Measurements from ENCODE around the gene PLET1.

PLET1 gene

GRCh38 chr11:112277941-112278340 lies 17.3 kb upstream of the PLET1 start (continued):
- TF ChIP-seq ZNF148 (tag by site-specific recombination; IDR thresholded peaks at IDR 0.05; ENCODE audit: borderline replicate concordance) (no peak), ZNF366 (tag by site-specific recombination; conservative IDR thresholded peaks at IDR 0.05) (no peak), ZFP3 (tag by site-specific recombination; IDR thresholded peaks at IDR 0.05; ENCODE audit: low read depth) (no peak), ZNF18 (tag by site-specific recombination; IDR thresholded peaks at IDR 0.05) (no peak), ZNF529 (tag by site-specific recombination; IDR thresholded peaks at IDR 0.05; ENCODE audit: insufficient replicate concordance) (no peak)

DNA sequence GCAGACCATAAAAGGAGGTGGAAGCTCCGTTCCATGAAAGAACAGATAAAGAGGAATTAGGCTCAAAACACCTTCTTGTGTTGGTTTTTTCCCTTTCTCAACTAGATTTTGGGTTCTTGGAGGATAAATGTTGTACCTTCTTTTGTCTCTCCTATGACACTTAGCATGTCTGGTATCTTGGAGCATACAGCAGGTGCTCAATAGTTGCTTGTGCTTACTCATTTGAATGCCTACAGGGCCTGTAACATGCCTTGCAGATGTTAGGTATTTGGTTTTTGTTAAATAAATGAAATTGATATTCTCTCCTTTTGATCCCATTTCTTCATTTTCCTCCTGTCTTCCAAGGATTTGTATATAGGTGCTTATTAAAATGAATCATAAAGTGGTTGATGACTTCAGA lies 16.4 kb upstream of the PLET1 start:
- H3K27ac ChIP-seq (ENCODE audit: extremely low read depth, low read depth, low read length): no peak overlapping the region
- no peak for TF ChIP-seq ZNF416 (tag by site-specific recombination; IDR thresholded peaks at IDR 0.05)
- no peak for TF ChIP-seq ZNF433 (tag by site-specific recombination; IDR thresholded peaks at IDR 0.05; ENCODE audit: low read depth)
- TF ChIP-seq PRDM1 (tag by site-specific recombination; IDR thresholded peaks at IDR 0.05): no peak
- TF ChIP-seq ZNF513 (tag by site-specific recombination; IDR thresholded peaks at IDR 0.05): no peak
- TF ChIP-seq ZNF707 (tag by site-specific recombination; IDR thresholded peaks at IDR 0.05): no peak
- TF ChIP-seq ZEB2 (tag by site-specific recombination; IDR thresholded peaks at IDR 0.05): no peak
- no peaks in the 10 kb centered on the region for H3K9me3 ChIP-seq (ENCODE audit: control insufficient read depth, insufficient read depth, low read depth, low read length)
- no peaks in the 10 kb centered on the region for H3K4me1 ChIP-seq (ENCODE audit: control insufficient read depth, insufficient read depth, low read length)
- H3K4me3 ChIP-seq (ENCODE audit: low read depth, low read length): no peak overlapping the region
- CTCF ChIA-PET: interaction anchor here (0.6 to 1.6 kb wide), 4 partner anchors 9 to 1903 kb away, joined by 3 read pairs; no protein-coding TSS in a partner anchor
- H3K36me3 ChIP-seq (ENCODE audit: control insufficient read depth in 2 of 2, insufficient read depth in 1 of 2, low read length in 2 of 2): no peaks in the 10 kb centered on the region
- POLR2A ChIA-PET: no interaction called here

GRCh38 chr11:112274007-112274783 lies 13.5 kb upstream of the PLET1 start:
- Histone ChIP-seq H3K27ac (ENCODE audit: extremely low read depth, low read depth, low read length) (no peak overlapping the region), H3K4me1 (ENCODE audit: control insufficient read depth, insufficient read depth, low read length) (no peaks in the 10 kb centered on the region), H3K9me3 (ENCODE audit: control insufficient read depth, insufficient read depth, low read depth, low read length) (no peaks in the 10 kb centered on the region), H3K36me3 (ENCODE audit: control insufficient read depth in 2 of 2, insufficient read depth in 1 of 2, low read length in 2 of 2) (no peaks in the 10 kb centered on the region), H3K4me3 (ENCODE audit: low read depth, low read length) (no peak overlapping the region)
- CTCF ChIA-PET: interaction anchor here (1.4 kb wide), 1 partner anchor 55 kb away, joined by 5 read pairs; no protein-coding TSS in a partner anchor
- POLR2A ChIA-PET: no interaction called here
- TF ChIP-seq ZNF529 (tag by site-specific recombination; IDR thresholded peaks at IDR 0.05; ENCODE audit: insufficient replicate concordance): no peak
- TF ChIP-seq ZNF843 (tag by site-specific recombination; IDR thresholded peaks at IDR 0.05): no peak
- no peak for TF ChIP-seq ZNF354C (tag by site-specific recombination; IDR thresholded peaks at IDR 0.05; ENCODE audit: borderline replicate concordance, low read depth)
- no peak for TF ChIP-seq PRDM2 (tag by site-specific recombination; IDR thresholded peaks at IDR 0.05; ENCODE audit: borderline replicate concordance)
- TF ChIP-seq ZNF521 (tag by site-specific recombination; IDR thresholded peaks at IDR 0.05): no peak
- TF ChIP-seq ZNF416 (tag by site-specific recombination; IDR thresholded peaks at IDR 0.05): no peak
- TF ChIP-seq ZNF610 (tag by site-specific recombination; IDR thresholded peaks at IDR 0.05; ENCODE audit: borderline replicate concordance): no peak
- no peak for TF ChIP-seq ZNF19 (tag by site-specific recombination; IDR thresholded peaks at IDR 0.05; ENCODE audit: low read depth)
- TF ChIP-seq ZNF37A (tag by site-specific recombination; IDR thresholded peaks at IDR 0.05): no peak
- TF ChIP-seq, protein P1, sequence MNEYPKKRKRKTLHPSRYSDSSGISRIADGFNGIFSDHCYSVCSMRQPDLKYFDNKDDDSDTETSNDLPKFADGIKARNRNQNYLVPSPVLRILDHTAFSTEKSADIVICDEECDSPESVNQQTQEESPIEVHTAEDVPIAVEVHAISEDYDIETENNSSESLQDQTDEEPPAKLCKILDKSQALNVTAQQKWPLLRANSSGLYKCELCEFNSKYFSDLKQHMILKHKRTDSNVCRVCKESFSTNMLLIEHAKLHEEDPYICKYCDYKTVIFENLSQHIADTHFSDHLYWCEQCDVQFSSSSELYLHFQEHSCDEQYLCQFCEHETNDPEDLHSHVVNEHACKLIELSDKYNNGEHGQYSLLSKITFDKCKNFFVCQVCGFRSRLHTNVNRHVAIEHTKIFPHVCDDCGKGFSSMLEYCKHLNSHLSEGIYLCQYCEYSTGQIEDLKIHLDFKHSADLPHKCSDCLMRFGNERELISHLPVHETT (tag by site-specific recombination; IDR thresholded peaks at IDR 0.05): no peak

Measured in HEK293 (cell line).